ENCODE results near the gene TMEM87B.

Gene TMEM87B

GRCh38 chr2:112010751-112011150, 44.3 kb upstream of the TMEM87B start:
- intact Hi-C loops (cut with DNase I; ENCODE audit: low total_unique reads): no loop called here
- Histone ChIP-seq H3K27me3 (no peaks in the 10 kb centered on the region), H3K36me3 (peaks cover 35 to 71% (median 62%) of the 10 kb centered on the region in 3 donors)

GRCh38 chr2:112012556-112012955, 42.5 kb upstream of the TMEM87B start:
- H3K27me3 ChIP-seq: no peaks in the 10 kb centered on the region
- no peaks in the 10 kb centered on the region for H3K4me1 ChIP-seq
- TF ChIP-seq CTCF (IDR thresholded peaks at IDR 0.05): no peak
- intact Hi-C loops (cut with DNase I; ENCODE audit: low total_unique reads): no loop called here
- DNase-seq: no peak
- no peaks in the 10 kb centered on the region for H3K9me3 ChIP-seq
- H3K4me3 ChIP-seq: no peak overlapping the region
- peaks cover 35 to 74% (median 61%) of the 10 kb centered on the region in 3 donors for H3K36me3 ChIP-seq
- H3K27ac ChIP-seq: no peak overlapping the region

More at GRCh38 chr2:112010751-112011150, 44.3 kb upstream of the TMEM87B start:
- H3K4me3 ChIP-seq: no peak overlapping the region
- H3K27ac ChIP-seq: no peak overlapping the region
- TF ChIP-seq CTCF (IDR thresholded peaks at IDR 0.05): no peak
- H3K4me1 ChIP-seq: peaks cover 0 to 1% (median 0%) of the 10 kb centered on the region in 4 donors
- no peaks in the 10 kb centered on the region for H3K9me3 ChIP-seq
- no peak for DNase-seq

GRCh38 chr2:112018846-112019245, 36.2 kb upstream of the TMEM87B start:
- intact Hi-C loops (cut with DNase I; ENCODE audit: low total_unique reads): no loop called here

GRCh38 chr2:112019569-112019982, 35.5 kb upstream of the TMEM87B start:
- Histone ChIP-seq H3K9me3 (no peaks in the 10 kb centered on the region), H3K27me3 (no peaks in the 10 kb centered on the region), H3K36me3 (peaks cover 32 to 74% (median 37%) of the 10 kb centered on the region in 3 donors), H3K27ac (no peak overlapping the region), H3K4me1 (no peaks in the 10 kb centered on the region), H3K4me3 (no peak overlapping the region)
- intact Hi-C loops (cut with DNase I; ENCODE audit: low total_unique reads): no loop called here
- DNase-seq: no peak
- TF ChIP-seq CTCF (IDR thresholded peaks at IDR 0.05): no peak

More at GRCh38 chr2:112018846-112019245, 36.2 kb upstream of the TMEM87B start:
- TF ChIP-seq CTCF (IDR thresholded peaks at IDR 0.05): no peak
- no peak for DNase-seq
- no peak overlapping the region for H3K27ac ChIP-seq
- no peaks in the 10 kb centered on the region for H3K9me3 ChIP-seq
- no peak overlapping the region for H3K4me3 ChIP-seq
- no peaks in the 10 kb centered on the region for H3K27me3 ChIP-seq
- no peaks in the 10 kb centered on the region for H3K4me1 ChIP-seq
- peaks cover 28 to 68% (median 35%) of the 10 kb centered on the region in 3 donors for H3K36me3 ChIP-seq

- H3K9me3 ChIP-seq: no peaks in the 10 kb centered on the region
- H3K27ac ChIP-seq: no peak overlapping the region
- H3K4me1 ChIP-seq: no peaks in the 10 kb centered on the region
- DNase-seq: no peak
- H3K36me3 ChIP-seq: peaks cover 32 to 84% (median 42%) of the 10 kb centered on the region in 3 donors
- H3K4me3 ChIP-seq: no peak overlapping the region
- intact Hi-C loops (cut with DNase I; ENCODE audit: low total_unique reads): no loop called here
- no peaks in the 10 kb centered on the region for H3K27me3 ChIP-seq
- TF ChIP-seq CTCF (IDR thresholded peaks at IDR 0.05): no peak
Observed at GRCh38 chr2:112020561-112020960, 34.5 kb upstream of the TMEM87B start.

- TF ChIP-seq CTCF (IDR thresholded peaks at IDR 0.05): no peak
- Histone ChIP-seq H3K4me3 (no peak overlapping the region), H3K4me1 (no peaks in the 10 kb centered on the region), H3K9me3 (no peaks in the 10 kb centered on the region), H3K27ac (no peak overlapping the region), H3K36me3 (peaks cover 32 to 84% (median 42%) of the 10 kb centered on the region in 3 donors), H3K27me3 (no peaks in the 10 kb centered on the region)
- intact Hi-C loops (cut with DNase I; ENCODE audit: low total_unique reads): no loop called here
- DNase-seq: no peak
Observed at GRCh38 chr2:112021290-112021689, 33.8 kb upstream of the TMEM87B start.
